OCI-LY1 (cell line): ENCODE data around the gene PERCC1.

Source experiments
- CTCF ChIP-seq: fragments of 200-600 bp; sonication (generic), shearing (Covaris generic); IDR thresholded peaks from 2 replicates; pipeline ENCODE4 v1.5.1; 2017; ENCODE audit warnings: mild to moderate bottlenecking, antibody characterized with exemption, low read length, moderate library complexity, mixed read lengths
- EZH2 ChIP-seq: fragments of 200-600 bp; sonication (generic), shearing (Covaris generic); IDR thresholded peaks from 2 replicates; pipeline ENCODE4 v1.8.0; 2017; ENCODE audit warnings: borderline replicate concordance, mixed run types, mild to moderate bottlenecking, antibody characterized with exemption, low read length, moderate library complexity, mixed read lengths

GRCh38 chr16:1444730-1445517 is 14.0 kb downstream of the PERCC1 start:
- TF ChIP-seq EZH2 (no peak), CTCF (no peak)
